Measurements from ENCODE around the gene RAPGEF2.

RAPGEF2 gene

GRCh38 chr4:159268607-159269006, 165.7 kb downstream of the RAPGEF2 start:
- no peak overlapping the region for H3K4me3 ChIP-seq (ENCODE audit: low read depth, low read length)
- TF ChIP-seq CTCF (IDR thresholded peaks at IDR 0.05; ENCODE audit: borderline replicate concordance, insufficient read depth, low read depth, low read length): no peak

GRCh38 chr4:159269116-159269515, 166.2 kb downstream of the RAPGEF2 start:
- H3K4me3 ChIP-seq (ENCODE audit: low read depth, low read length): no peak overlapping the region
- TF ChIP-seq CTCF (IDR thresholded peaks at IDR 0.05; ENCODE audit: borderline replicate concordance, insufficient read depth, low read depth, low read length): no peak

GRCh38 chr4:159269956-159270355, 167.1 kb downstream of the RAPGEF2 start:
- no peak for TF ChIP-seq CTCF (IDR thresholded peaks at IDR 0.05; ENCODE audit: borderline replicate concordance, insufficient read depth, low read depth, low read length)
- no peak overlapping the region for H3K4me3 ChIP-seq (ENCODE audit: low read depth, low read length)

- TF ChIP-seq CTCF (IDR thresholded peaks at IDR 0.05; ENCODE audit: borderline replicate concordance, insufficient read depth, low read depth, low read length): no peak
- H3K4me3 ChIP-seq (ENCODE audit: low read depth, low read length): no peak overlapping the region
Observed at GRCh38 chr4:159271856-159272255, 169.0 kb downstream of the RAPGEF2 start.

DNA sequence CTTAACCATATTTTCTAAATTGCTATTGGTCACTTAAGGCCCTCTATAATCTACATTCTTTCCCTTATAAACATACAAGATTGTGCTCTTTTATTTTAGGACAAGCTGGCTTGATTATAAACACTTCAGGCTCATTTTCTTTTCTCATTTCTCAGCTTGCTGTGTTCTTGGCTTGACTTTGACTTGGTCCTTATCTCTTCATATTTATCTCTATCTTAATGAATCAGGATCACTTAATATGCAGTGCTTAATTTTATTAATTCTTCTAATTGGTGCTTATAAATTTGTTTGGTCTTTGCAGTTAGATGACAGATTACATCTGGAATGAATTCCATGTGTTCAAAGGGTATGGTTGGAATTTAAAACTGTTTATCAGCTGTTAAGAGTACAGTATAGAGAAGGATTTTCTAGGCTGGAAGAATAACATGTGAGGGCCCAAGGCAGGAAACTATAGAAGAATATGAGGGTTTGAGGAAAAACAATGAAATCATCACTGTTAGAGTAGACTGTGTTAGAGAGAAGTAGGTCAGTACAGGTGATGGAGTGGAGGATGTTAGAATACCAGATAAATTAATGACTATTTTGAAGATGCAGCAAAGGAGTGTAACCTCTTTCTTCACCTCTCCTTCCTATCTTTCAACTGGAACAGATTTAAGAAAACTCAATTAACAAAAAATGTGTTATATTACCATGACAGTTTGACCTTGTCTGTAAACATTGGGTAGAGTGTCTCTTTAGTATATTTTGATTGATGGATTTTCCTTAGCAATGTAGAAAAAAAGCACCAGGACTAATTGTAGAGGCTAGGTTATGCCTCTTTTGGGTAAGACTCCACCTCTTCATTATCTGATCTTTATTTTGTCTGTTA, 169.6 kb downstream of the RAPGEF2 start:
- TF ChIP-seq CTCF (IDR thresholded peaks at IDR 0.05; ENCODE audit: borderline replicate concordance, insufficient read depth, low read depth, low read length): no peak
- H3K4me3 ChIP-seq (ENCODE audit: low read depth, low read length): no peak overlapping the region

- no peak overlapping the region for H3K4me3 ChIP-seq (ENCODE audit: low read depth, low read length)
- TF ChIP-seq CTCF (IDR thresholded peaks at IDR 0.05; ENCODE audit: borderline replicate concordance, insufficient read depth, low read depth, low read length): no peak
Observed at GRCh38 chr4:159273141-159273438, 170.2 kb downstream of the RAPGEF2 start.

- TF ChIP-seq CTCF (IDR thresholded peaks at IDR 0.05; ENCODE audit: borderline replicate concordance, insufficient read depth, low read depth, low read length): no peak
- H3K4me3 ChIP-seq (ENCODE audit: low read depth, low read length): no peak overlapping the region
Observed at GRCh38 chr4:159273841-159274240, 171.0 kb downstream of the RAPGEF2 start.
